Measurements from ENCODE around the gene PRRX2.

Gene PRRX2

DNA sequence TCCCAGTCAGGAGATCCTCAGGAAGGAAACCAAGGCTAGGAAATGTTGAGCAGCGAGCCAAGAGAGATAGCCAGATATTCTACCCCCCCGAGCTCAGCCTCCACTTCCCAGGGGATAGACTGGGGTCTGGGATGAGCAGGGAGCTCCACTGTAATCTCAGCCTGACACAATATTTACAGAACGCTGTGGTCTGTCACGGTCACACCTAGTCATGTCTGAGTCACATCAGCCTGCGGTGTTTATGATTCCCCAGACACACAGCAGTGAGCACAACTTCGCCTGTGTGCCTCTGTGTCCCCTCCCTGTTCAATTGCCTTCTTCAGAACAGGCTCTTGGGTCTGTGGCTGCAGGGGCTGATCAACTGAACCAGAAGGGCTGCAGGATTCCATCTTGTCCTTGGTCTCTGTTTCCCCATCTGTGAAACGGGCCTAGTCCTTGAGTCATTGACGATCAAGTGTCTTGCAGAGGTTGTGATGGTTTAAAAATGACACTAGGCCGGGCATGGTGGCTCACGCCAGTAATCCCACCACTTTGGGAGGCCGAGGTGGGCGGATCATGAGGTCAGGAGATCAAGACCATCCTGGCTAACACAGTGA, 8.6 kb upstream of the PRRX2 start (continued):
- TF ChIP-seq, protein P1, sequence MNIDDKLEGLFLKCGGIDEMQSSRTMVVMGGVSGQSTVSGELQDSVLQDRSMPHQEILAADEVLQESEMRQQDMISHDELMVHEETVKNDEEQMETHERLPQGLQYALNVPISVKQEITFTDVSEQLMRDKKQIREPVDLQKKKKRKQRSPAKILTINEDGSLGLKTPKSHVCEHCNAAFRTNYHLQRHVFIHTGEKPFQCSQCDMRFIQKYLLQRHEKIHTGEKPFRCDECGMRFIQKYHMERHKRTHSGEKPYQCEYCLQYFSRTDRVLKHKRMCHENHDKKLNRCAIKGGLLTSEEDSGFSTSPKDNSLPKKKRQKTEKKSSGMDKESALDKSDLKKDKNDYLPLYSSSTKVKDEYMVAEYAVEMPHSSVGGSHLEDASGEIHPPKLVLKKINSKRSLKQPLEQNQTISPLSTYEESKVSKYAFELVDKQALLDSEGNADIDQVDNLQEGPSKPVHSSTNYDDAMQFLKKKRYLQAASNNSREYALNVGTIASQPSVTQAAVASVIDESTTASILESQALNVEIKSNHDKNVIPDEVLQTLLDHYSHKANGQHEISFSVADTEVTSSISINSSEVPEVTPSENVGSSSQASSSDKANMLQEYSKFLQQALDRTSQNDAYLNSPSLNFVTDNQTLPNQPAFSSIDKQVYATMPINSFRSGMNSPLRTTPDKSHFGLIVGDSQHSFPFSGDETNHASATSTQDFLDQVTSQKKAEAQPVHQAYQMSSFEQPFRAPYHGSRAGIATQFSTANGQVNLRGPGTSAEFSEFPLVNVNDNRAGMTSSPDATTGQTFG (tag by site-specific recombination; IDR thresholded peaks at IDR 0.05; ENCODE audit: borderline replicate concordance): no peak
- TF ChIP-seq, protein P2, sequence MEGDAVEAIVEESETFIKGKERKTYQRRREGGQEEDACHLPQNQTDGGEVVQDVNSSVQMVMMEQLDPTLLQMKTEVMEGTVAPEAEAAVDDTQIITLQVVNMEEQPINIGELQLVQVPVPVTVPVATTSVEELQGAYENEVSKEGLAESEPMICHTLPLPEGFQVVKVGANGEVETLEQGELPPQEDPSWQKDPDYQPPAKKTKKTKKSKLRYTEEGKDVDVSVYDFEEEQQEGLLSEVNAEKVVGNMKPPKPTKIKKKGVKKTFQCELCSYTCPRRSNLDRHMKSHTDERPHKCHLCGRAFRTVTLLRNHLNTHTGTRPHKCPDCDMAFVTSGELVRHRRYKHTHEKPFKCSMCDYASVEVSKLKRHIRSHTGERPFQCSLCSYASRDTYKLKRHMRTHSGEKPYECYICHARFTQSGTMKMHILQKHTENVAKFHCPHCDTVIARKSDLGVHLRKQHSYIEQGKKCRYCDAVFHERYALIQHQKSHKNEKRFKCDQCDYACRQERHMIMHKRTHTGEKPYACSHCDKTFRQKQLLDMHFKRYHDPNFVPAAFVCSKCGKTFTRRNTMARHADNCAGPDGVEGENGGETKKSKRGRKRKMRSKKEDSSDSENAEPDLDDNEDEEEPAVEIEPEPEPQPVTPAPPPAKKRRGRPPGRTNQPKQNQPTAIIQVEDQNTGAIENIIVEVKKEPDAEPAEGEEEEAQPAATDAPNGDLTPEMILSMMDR (tag by site-specific recombination; IDR thresholded peaks at IDR 0.05): no peak
- TF ChIP-seq, protein P3, sequence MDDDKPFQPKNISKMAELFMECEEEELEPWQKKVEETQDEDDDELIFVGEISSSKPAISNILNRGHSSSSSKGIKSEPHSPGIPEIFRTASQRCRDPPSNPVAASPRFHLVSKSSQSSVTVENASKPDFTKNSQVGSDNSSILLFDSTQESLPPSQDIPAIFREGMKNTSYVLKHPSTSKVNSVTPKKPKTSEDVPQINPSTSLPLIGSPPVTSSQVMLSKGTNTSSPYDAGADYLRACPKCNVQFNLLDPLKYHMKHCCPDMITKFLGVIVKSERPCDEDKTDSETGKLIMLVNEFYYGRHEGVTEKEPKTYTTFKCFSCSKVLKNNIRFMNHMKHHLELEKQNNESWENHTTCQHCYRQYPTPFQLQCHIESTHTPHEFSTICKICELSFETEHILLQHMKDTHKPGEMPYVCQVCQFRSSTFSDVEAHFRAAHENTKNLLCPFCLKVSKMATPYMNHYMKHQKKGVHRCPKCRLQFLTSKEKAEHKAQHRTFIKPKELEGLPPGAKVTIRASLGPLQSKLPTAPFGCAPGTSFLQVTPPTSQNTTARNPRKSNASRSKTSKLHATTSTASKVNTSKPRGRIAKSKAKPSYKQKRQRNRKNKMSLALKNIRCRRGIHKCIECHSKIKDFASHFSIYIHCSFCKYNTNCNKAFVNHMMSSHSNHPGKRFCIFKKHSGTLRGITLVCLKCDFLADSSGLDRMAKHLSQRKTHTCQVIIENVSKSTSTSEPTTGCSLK (tag by site-specific recombination; IDR thresholded peaks at IDR 0.05): no peak
- TF ChIP-seq ZNF501 (tag by site-specific recombination; IDR thresholded peaks at IDR 0.05) (no peak), GLI2 (tag by site-specific recombination; IDR thresholded peaks at IDR 0.05; ENCODE audit: borderline replicate concordance, low read depth) (no peak), BCL11B (tag by site-specific recombination; IDR thresholded peaks at IDR 0.05; ENCODE audit: low read depth) (no peak), ZNF664 (tag by site-specific recombination; IDR thresholded peaks at IDR 0.05) (no peak), ZBTB1 (tag by site-specific recombination; IDR thresholded peaks at IDR 0.05) (no peak), ZNF510 (tag by site-specific recombination; IDR thresholded peaks at IDR 0.05; ENCODE audit: insufficient replicate concordance) (no peak), ZNF660 (tag by site-specific recombination; IDR thresholded peaks at IDR 0.05) (no peak), ZNF157 (tag by site-specific recombination; IDR thresholded peaks at IDR 0.05) (no peak)

DNA sequence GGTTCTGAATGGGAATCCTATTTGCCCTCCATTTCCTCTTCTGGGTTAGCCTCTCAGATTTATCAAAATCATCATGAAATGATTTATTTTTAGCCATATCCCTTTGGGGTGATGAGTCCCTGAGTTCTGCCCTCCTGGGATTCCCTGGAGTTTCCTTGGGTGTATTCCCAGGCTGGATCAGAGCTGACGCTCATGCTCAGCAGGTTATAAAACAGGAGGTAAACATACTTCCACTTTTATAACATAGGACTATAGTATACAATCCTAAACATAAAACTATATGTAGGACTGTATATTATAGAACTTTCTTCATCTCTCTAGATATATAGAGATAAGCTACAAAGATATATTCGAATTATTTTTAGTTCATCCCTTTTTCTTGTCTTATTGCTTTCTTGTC, 4.4 kb upstream of the PRRX2 start:
- CTCF ChIA-PET: interaction anchor here (0.6 to 1.4 kb wide), 5 partner anchors 18 to 129 kb away, joined by 3 to 5 read pairs (median 4); no protein-coding TSS in a partner anchor
- no peak for TF ChIP-seq REPIN1 (tag by site-specific recombination; IDR thresholded peaks at IDR 0.05; ENCODE audit: low read depth)
- TF ChIP-seq OSR2 (tag by site-specific recombination; IDR thresholded peaks at IDR 0.05): no peak
- no peak for TF ChIP-seq ZNF501 (tag by site-specific recombination; IDR thresholded peaks at IDR 0.05)
- no peak for TF ChIP-seq ZNF792 (tag by site-specific recombination; IDR thresholded peaks at IDR 0.05)
- TF ChIP-seq ZBTB7A (tag by site-specific recombination; IDR thresholded peaks at IDR 0.05; ENCODE audit: low read depth): no peak
- TF ChIP-seq ZNF654 (tag by site-specific recombination; IDR thresholded peaks at IDR 0.05; ENCODE audit: low read depth): no peak
- no peak for TF ChIP-seq ZNF560 (tag by site-specific recombination; IDR thresholded peaks at IDR 0.05; ENCODE audit: borderline replicate concordance)
- no peak for TF ChIP-seq ZNF664 (tag by site-specific recombination; IDR thresholded peaks at IDR 0.05)
- TF ChIP-seq ZNF157 (tag by site-specific recombination; IDR thresholded peaks at IDR 0.05): no peak
- no peaks in the 10 kb centered on the region for H3K4me1 ChIP-seq (ENCODE audit: control insufficient read depth, insufficient read depth, low read length)
- H3K4me3 ChIP-seq (ENCODE audit: low read depth, low read length): no peak overlapping the region
- POLR2A ChIA-PET: no interaction called here
- H3K27ac ChIP-seq (ENCODE audit: extremely low read depth, low read depth, low read length): no peak overlapping the region
- H3K9me3 ChIP-seq (ENCODE audit: control insufficient read depth, insufficient read depth, low read depth, low read length): no peaks in the 10 kb centered on the region
- H3K36me3 ChIP-seq (ENCODE audit: control insufficient read depth in 2 of 2, insufficient read depth in 1 of 2, low read length in 2 of 2): no peaks in the 10 kb centered on the region

Data from HEK293 (cell line).